PFSK-1 (cell line): Measurements from ENCODE around the gene FNDC3A.

Source experiments
- POLR2AphosphoS5 ChIP-seq: IDR thresholded peaks from 2 replicates; pipeline ENCODE4 v1.6.1; 2012; ENCODE audit warnings: low read depth, mild to moderate bottlenecking, control low read depth, low read length, moderate library complexity
- REST ChIP-seq, 2 experiments: IDR thresholded peaks; 2 replicates each; pipeline versions ENCODE4 v1.6.1 to v1.8.0; 2011 to 2012; ENCODE audit warnings: low read depth in 2 of 2, low read length in 2 of 2, control low read depth in 1 of 2, inconsistent platforms in 1 of 2, mild to moderate bottlenecking in 1 of 2, moderate library complexity in 1 of 2; ENCODE audit not compliant: insufficient read depth in 1 of 2
- SIN3A ChIP-seq: IDR thresholded peaks from 2 replicates; pipeline ENCODE4 v1.6.1; 2012; ENCODE audit warnings: mild to moderate bottlenecking, low read length, moderate library complexity, borderline replicate concordance; ENCODE audit not compliant: insufficient read depth

DNA sequence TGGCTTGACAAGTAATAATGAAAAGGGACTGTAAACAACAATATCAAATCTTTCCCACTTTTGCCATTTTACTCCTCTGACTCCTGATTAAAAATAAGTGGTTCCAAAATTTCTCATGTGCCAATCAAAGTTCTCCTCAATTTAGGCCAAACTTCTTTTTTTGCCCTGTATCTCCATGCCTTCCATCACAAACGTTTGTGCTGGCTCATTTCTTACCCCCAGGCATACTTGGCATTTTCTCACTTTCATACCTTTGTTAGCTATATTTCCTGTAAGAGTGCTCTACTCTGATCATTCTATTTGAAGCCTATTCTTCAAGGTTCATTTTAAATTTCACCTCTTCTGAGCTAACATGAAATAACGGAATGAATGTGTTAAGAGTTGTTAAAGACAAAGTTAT is 10.0 kb upstream of the FNDC3A start:
- TF ChIP-seq REST (IDR thresholded peaks at IDR 0.05; ENCODE audit: insufficient read depth in 1 of 2, low read depth in 2 of 2, low read length in 2 of 2) = no peak
- TF ChIP-seq POLR2AphosphoS5 = no peak
- TF ChIP-seq SIN3A = no peak
